DND-41 (cell line): ENCODE results near the gene TASOR2.

Source experiments
- CTCF ChIP-seq: IDR thresholded peaks from 2 replicates; pipeline ENCODE4 v1.5.1; 2012; ENCODE audit warnings: borderline replicate concordance, low read length, moderate library complexity, mild to moderate bottlenecking; ENCODE audit not compliant: poor library complexity, severe bottlenecking; ENCODE audit errors: extremely low read depth
- EZH2 ChIP-seq: IDR thresholded peaks from 3 replicates; pipeline ENCODE4 v1.6.1; 2012; ENCODE audit warnings: borderline replicate concordance, low read depth, mild to moderate bottlenecking, moderate library complexity, low read length, inconsistent platforms; ENCODE audit not compliant: severe bottlenecking

- TF ChIP-seq CTCF (no peak), EZH2 (no peak)
Observed at GRCh38 chr10:5731559-5731958, 46.9 kb downstream of the TASOR2 start.
